NB4 (cell line): ENCODE results near the gene BIRC6.

Source experiments
- CTCF ChIP-seq: IDR thresholded peaks from one replicate; pipeline ENCODE4 v1.5.1; 2012; ENCODE audit warnings: low read depth, low read length
- MYC ChIP-seq: IDR thresholded peaks from 2 replicates; pipeline ENCODE4 v1.6.1; 2011; ENCODE audit warnings: low read depth, low read length
- POLR2A ChIP-seq: IDR thresholded peaks from 2 replicates; pipeline ENCODE4 v1.6.1; 2011; ENCODE audit warnings: mild to moderate bottlenecking; ENCODE audit not compliant: insufficient read length; ENCODE audit errors: extremely low read depth
- TF ChIP-seq, protein P1 (sequence below): IDR thresholded peaks from 2 replicates; pipeline ENCODE4 v1.6.1; 2011; ENCODE audit warnings: low read depth, low read length

GRCh38 chr2:32572737-32573136 is 215.9 kb downstream of the BIRC6 start:
- TF ChIP-seq POLR2A (no peak), CTCF (no peak), MYC (no peak)
- TF ChIP-seq, protein P1, sequence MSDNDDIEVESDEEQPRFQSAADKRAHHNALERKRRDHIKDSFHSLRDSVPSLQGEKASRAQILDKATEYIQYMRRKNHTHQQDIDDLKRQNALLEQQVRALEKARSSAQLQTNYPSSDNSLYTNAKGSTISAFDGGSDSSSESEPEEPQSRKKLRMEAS, result no peak
